IMR-90 (cell line): ENCODE data around the gene ZNF554. TPM values are rescaled to one million over a fixed set of nuclear protein-coding genes. Genes with fewer than 3 reads are reported as not detected.

Experiments
- ATAC-seq: fragments of 200-7000 bp; cut with Tn5 transposase; 2 replicates; pipeline ENCODE4 v1.9.1; 2020; ENCODE audit warnings: low read depth, mild to moderate bottlenecking, moderate library complexity
- BruUV-seq: library from RNA; stranded (reverse); fragments of 400-500 nt; replicated peaks from 2 replicates; lab custom pipeline; 2021; lab: Mats Ljungman, UMichigan
- CTCF ChIA-PET: fragments of 300-600 bp; formaldehyde crosslinking; extraction: SDS; loops from one replicate; lab custom pipeline; 2021; ENCODE audit warnings: antibody characterized with exemption; lab: Yijun Ruan, JAX
- POLR2A ChIA-PET: fragments of 300-600 bp; sonication (Branson Sonifier 250); formaldehyde crosslinking; loops from one replicate; lab custom pipeline; 2022; ENCODE audit warnings: antibody characterized with exemption; ENCODE audit not compliant: unreplicated experiment; lab: Charles Lee
- DNase-seq: peaks from one replicate; pipeline ENCODE4 v3.0.0; 2013
- H2AFZ ChIP-seq: replicated peaks from 2 replicates; pipeline ENCODE3; 2013; ENCODE audit warnings: low read length, mild to moderate bottlenecking; ENCODE audit not compliant: poor library complexity
- H2AK5ac ChIP-seq: 2 replicates; pipeline ENCODE4 v1.6.1; 2013; ENCODE audit warnings: low read depth, low read length, inconsistent platforms
- H2AK9ac ChIP-seq: replicated peaks from 2 replicates; pipeline ENCODE3; 2013; ENCODE audit warnings: mild to moderate bottlenecking, low read depth, low read length, moderate library complexity; ENCODE audit not compliant: poor library complexity
- H2BK120ac ChIP-seq: 2 replicates; pipeline ENCODE4 v1.6.1; 2013; ENCODE audit warnings: low read depth, low read length, inconsistent platforms
- H2BK15ac ChIP-seq: 3 replicates; pipeline ENCODE4 v1.6.1; 2013; ENCODE audit warnings: low read depth, low read length, inconsistent platforms
- H2BK20ac ChIP-seq: 2 replicates; pipeline ENCODE4 v1.6.1; 2013; ENCODE audit warnings: low read depth, mild to moderate bottlenecking, inconsistent platforms, low read length, moderate library complexity
- H2BK5ac ChIP-seq: 2 replicates; pipeline ENCODE4 v1.6.1; 2013; ENCODE audit warnings: mild to moderate bottlenecking, low read depth, low read length, inconsistent platforms; ENCODE audit not compliant: poor library complexity, severe bottlenecking
- H3K14ac ChIP-seq: replicated peaks from 2 replicates; pipeline ENCODE4 v1.6.1; 2013; ENCODE audit warnings: low read depth, low read length, inconsistent platforms
- H3K18ac ChIP-seq: 2 replicates; pipeline ENCODE4 v1.6.1; 2013; ENCODE audit warnings: low read depth, low read length, control low read depth
- H3K23ac ChIP-seq: 2 replicates; pipeline ENCODE4 v1.6.1; 2013; ENCODE audit warnings: low read depth, low read length, inconsistent platforms
- H3K27ac ChIP-seq: 2 replicates; pipeline ENCODE4 v1.5.1; 2013; ENCODE audit warnings: mild to moderate bottlenecking, control low read depth, low read length; ENCODE audit not compliant: insufficient read depth
- H3K27me3 ChIP-seq: 2 replicates; pipeline ENCODE4 v1.6.1; 2013; ENCODE audit warnings: low read length; ENCODE audit not compliant: control insufficient read depth, insufficient read depth
- H3K36me3 ChIP-seq: 2 replicates; pipeline ENCODE4 v1.6.1; 2013; ENCODE audit warnings: low read length, mixed read lengths; ENCODE audit not compliant: control insufficient read depth, insufficient read depth
- H3K4ac ChIP-seq: 2 replicates; pipeline ENCODE4 v1.6.1; 2013; ENCODE audit warnings: low read depth, low read length, inconsistent platforms
- H3K4me1 ChIP-seq: 2 replicates; pipeline ENCODE4 v1.6.1; 2013; ENCODE audit warnings: low read length, mixed read lengths; ENCODE audit not compliant: control insufficient read depth, insufficient read depth
- H3K4me2 ChIP-seq: 2 replicates; pipeline ENCODE4 v1.6.1; 2013; ENCODE audit warnings: low read depth, mild to moderate bottlenecking, control low read depth, low read length, moderate library complexity
- H3K4me3 ChIP-seq: 2 replicates; pipeline ENCODE4 v1.5.1; 2013; ENCODE audit warnings: low read depth, mild to moderate bottlenecking, control low read depth, low read length, moderate library complexity; ENCODE audit not compliant: insufficient read depth
- H3K56ac ChIP-seq: 2 replicates; pipeline ENCODE4 v1.6.1; 2013; ENCODE audit warnings: low read length, inconsistent platforms; ENCODE audit not compliant: insufficient read depth; ENCODE audit errors: extremely low read depth
- H3K79me1 ChIP-seq, 2 experiments: 2 replicates each; pipeline ENCODE4 v1.6.1; 2013; ENCODE audit warnings: low read length in 2 of 2, inconsistent platforms in 1 of 2, low read depth in 1 of 2
- H3K9ac ChIP-seq: 2 replicates; pipeline ENCODE4 v1.6.1; 2013; ENCODE audit warnings: low read depth, low read length, control low read depth
- H3K9me1 ChIP-seq: 2 replicates; pipeline ENCODE4 v1.6.1; 2013; ENCODE audit warnings: low read length, inconsistent platforms; ENCODE audit not compliant: insufficient read depth
- H3K9me3 ChIP-seq: 2 replicates; pipeline ENCODE4 v1.6.1; 2013; ENCODE audit warnings: low read length; ENCODE audit not compliant: control insufficient read depth, insufficient read depth
- H4K20me1 ChIP-seq: 2 replicates; pipeline ENCODE4 v1.6.1; 2013; ENCODE audit warnings: low read length, inconsistent platforms; ENCODE audit not compliant: insufficient read depth
- H4K5ac ChIP-seq: 2 replicates; pipeline ENCODE4 v1.6.1; 2013; ENCODE audit warnings: mild to moderate bottlenecking, low read depth, low read length, control low read depth
- H4K8ac ChIP-seq, 2 experiments: 2 replicates each; pipeline ENCODE4 v1.6.1; 2013; ENCODE audit warnings: low read depth in 2 of 2, low read length in 2 of 2, control low read depth in 1 of 2, inconsistent platforms in 1 of 2
- H4K91ac ChIP-seq: 2 replicates; pipeline ENCODE4 v1.6.1; 2013; ENCODE audit warnings: low read depth, low read length, inconsistent platforms; ENCODE audit not compliant: insufficient read depth
- CHD1 ChIP-seq: IDR thresholded peaks from 2 replicates; pipeline ENCODE4 v1.6.1; 2012; ENCODE audit warnings: low read depth, low read length, improper control_type of control experiment
- FOS ChIP-seq: fragments of 150-350 bp; IDR thresholded peaks from 2 replicates; pipeline ENCODE4 v1.6.1; 2016; ENCODE audit warnings: low read depth, low read length
- MAFK ChIP-seq: IDR thresholded peaks from 2 replicates; pipeline ENCODE4 v1.6.1; 2012; ENCODE audit warnings: low read depth, low read length, improper control_type of control experiment
- WGBS, 2 experiments: methylation state at CpG; one replicate each; pipeline versions ENCODE4 v1.1.5 to v1.1.7; 2013; ENCODE audit warnings: missing lambda C conversion rate in 2 of 2; ENCODE audit not compliant: insufficient read length in 1 of 2; ENCODE audit errors: extremely low coverage in 2 of 2; 5-methylcytosine and 5-hydroxymethylcytosine counted together
- dilution Hi-C: fragments of 300-500 bp; cut with HindIII; formaldehyde crosslinking; loops from one replicate; pipeline ENCODE4 v1.14.3; 2018; ENCODE audit warnings: low sequenced_read_pairs; ENCODE audit not compliant: unreplicated experiment
- in situ Hi-C: fragments of 300-500 bp; cut with MboI; formaldehyde crosslinking; loops from 3 replicates; pipeline ENCODE4 v1.14.3; 2019; ENCODE audit warnings: low sequenced_read_pairs, inconsistent platforms, mixed read lengths
- intact Hi-C: fragments of 100-400 bp; cut with micrococcal nuclease; formaldehyde crosslinking; loops from 2 replicates; pipeline ENCODE4 v1.10.0; 2022
- polyA plus RNA-seq, 3 experiments: library from polyadenylated mRNA; depleted of rRNA; stranded (reverse); fragments of >200 nt; gene quantifications; 2 replicates each; pipeline ENCODE4 v1.2.3, GENCODE V29; 2012; ENCODE audit warnings: low replicate concordance in 1 of 3
- total RNA-seq: library from RNA; depleted of rRNA; stranded (reverse); fragments of >200 nt; gene quantifications from 2 replicates; pipeline ENCODE4 v1.2.3, GENCODE V29; 2012

The ZNF554 gene
- total and polyA plus RNA-seq, 2 of the 4 experiments (the other 2 are of a cell fraction) = 1.5 to 3.0 TPM

- dilution Hi-C loops = no loop called here
- ATAC-seq = no peak
- in situ Hi-C loops = no loop called here
- intact Hi-C loops = no loop called here
- Histone ChIP-seq H3K18ac (no peak overlapping the region), H3K4ac (no peak overlapping the region), H4K8ac (no peak overlapping the region), H4K20me1 (no peaks in the 10 kb centered on the region), H4K91ac (no peak overlapping the region), H3K9me3 (peaks cover 66% of the 10 kb centered on the region), H2BK5ac (no peak overlapping the region), H4K5ac (no peak overlapping the region), H3K79me1 (no peaks in the 10 kb centered on the region), H3K4me2 (no peak overlapping the region), H3K9me1 (no peaks in the 10 kb centered on the region), H3K56ac (no peak overlapping the region), H3K14ac (no peak overlapping the region), H2BK120ac (no peak overlapping the region), H2AFZ (no peak overlapping the region), H3K4me1 (no peaks in the 10 kb centered on the region), H3K23ac (no peak overlapping the region), H3K9ac (no peak overlapping the region), H3K36me3 (peaks cover 28% of the 10 kb centered on the region), H2BK20ac (no peak overlapping the region), H3K27me3 (no peaks in the 10 kb centered on the region), H2AK5ac (no peak overlapping the region), H3K4me3 (no peak overlapping the region), H3K27ac (no peak overlapping the region), H2BK15ac (no peak overlapping the region), H2AK9ac (no peak overlapping the region)
- no TSS peak for BruUV-seq
- DNase-seq = no peak
- 100% methylated on average over 2 of the region's 19 CpGs; no CpG with 5 or more reads in 1 of the 2 experiments for WGBS, 2 experiments
- POLR2A ChIA-PET = no interaction called here
- CTCF ChIA-PET = no interaction called here
- TF ChIP-seq FOS (no peak), MAFK (peak; percentile 74), CHD1 (no peak)
Measured at GRCh38 chr19:2834294-2834871, 14.7 kb downstream of the ZNF554 start.
